IPS-NIHi7 (cell line): ENCODE results near the gene ASXL1.
"Not testable (repeated sequence)": the region's sequence is repeated elsewhere in the genome, so short reads cannot be mapped to it uniquely, and the experiment has no call there.

Source experiments
- DNase-seq: peaks from one replicate; pipeline ENCODE4 v3.0.0; 2012; ENCODE audit warnings: mixed read lengths; ENCODE audit errors: extremely low spot score

ASXL1 gene

GRCh38 chr20:32357869-32358631 is at the start of gene ASXL1:
Gene ASXL1 (plus strand): TSS chr20:32358331. CDS start chr20:32358776, 445 bp downstream.
- DNase-seq: peak; percentile 99

GRCh38 chr20:32312718-32313424 is 45.3 kb upstream of the ASXL1 start:
- DNase-seq: no peak

- DNase-seq: no peak
Measured at GRCh38 chr20:32314768-32315167, 43.4 kb upstream of the ASXL1 start.

GRCh38 chr20:32315399-32315798 is 42.7 kb upstream of the ASXL1 start:
- DNase-seq: no peak

GRCh38 chr20:32315891-32316290 is 42.2 kb upstream of the ASXL1 start:
- DNase-seq: no peak

- no peak for DNase-seq
Measured at GRCh38 chr20:32316667-32317066, 41.5 kb upstream of the ASXL1 start.

- DNase-seq: no peak
Measured at GRCh38 chr20:32319100-32319499, 39.0 kb upstream of the ASXL1 start.

- no peak for DNase-seq
Measured at GRCh38 chr20:32320305-32320704, 37.8 kb upstream of the ASXL1 start.

- no peak for DNase-seq
Measured at GRCh38 chr20:32321390-32321789, 36.7 kb upstream of the ASXL1 start.

- not testable (repeated sequence) for DNase-seq
Measured at GRCh38 chr20:32322260-32322659, 35.9 kb upstream of the ASXL1 start.

GRCh38 chr20:32323761-32324160 is 34.4 kb upstream of the ASXL1 start:
- DNase-seq: not testable (repeated sequence)

- DNase-seq: no peak
Measured at GRCh38 chr20:32325706-32326503, 32.2 kb upstream of the ASXL1 start.

- DNase-seq: no peak
Measured at GRCh38 chr20:32326504-32326845, 31.7 kb upstream of the ASXL1 start.

GRCh38 chr20:32327087-32327681 is 30.9 kb upstream of the ASXL1 start:
- DNase-seq: no peak

- no peak for DNase-seq
Measured at GRCh38 chr20:32329817-32330554, 28.1 kb upstream of the ASXL1 start.

GRCh38 chr20:32330555-32330897 is 27.6 kb upstream of the ASXL1 start:
- DNase-seq: no peak

- DNase-seq: no peak
Measured at GRCh38 chr20:32332614-32333013, 25.5 kb upstream of the ASXL1 start.

GRCh38 chr20:32333181-32333987 is 24.7 kb upstream of the ASXL1 start:
- DNase-seq: no peak

GRCh38 chr20:32333988-32334885 is 23.9 kb upstream of the ASXL1 start:
- DNase-seq: no peak

GRCh38 chr20:32336918-32337347 is 21.2 kb upstream of the ASXL1 start:
- DNase-seq: peak; percentile 42
